Ectodermal cell (in vitro differentiated cells): ENCODE data around the gene PANK1.

Source experiments
- H3K27ac ChIP-seq: 2 replicates; pipeline ENCODE4 v1.7.0; 2013; ENCODE audit warnings: mild to moderate bottlenecking, low read depth, low read length; ENCODE audit not compliant: insufficient read depth, poor library complexity, severe bottlenecking
- H3K27me3 ChIP-seq: 2 replicates; pipeline ENCODE4 v1.7.0; 2013; ENCODE audit warnings: mild to moderate bottlenecking, low read length; ENCODE audit not compliant: insufficient read depth, control insufficient read depth, poor library complexity, severe bottlenecking
- H3K36me3 ChIP-seq: one replicate; pipeline ENCODE4 v1.7.0; 2013; ENCODE audit warnings: low read length; ENCODE audit not compliant: control insufficient read depth, insufficient read depth
- H3K4me1 ChIP-seq: one replicate; pipeline ENCODE4 v1.7.0; 2013; ENCODE audit warnings: low read length; ENCODE audit not compliant: control insufficient read depth, insufficient read depth
- H3K4me3 ChIP-seq: 2 replicates; pipeline ENCODE4 v1.7.0; 2013; ENCODE audit warnings: low read depth, low read length, control low read depth; ENCODE audit not compliant: insufficient read depth
- H3K9me3 ChIP-seq: 2 replicates; pipeline ENCODE4 v1.7.0; 2013; ENCODE audit warnings: mild to moderate bottlenecking, low read length, moderate library complexity; ENCODE audit not compliant: control insufficient read depth
- WGBS, 2 experiments: methylation state at CpG; one replicate each; pipeline ENCODE4 v1.1.7; 2013; ENCODE audit warnings: missing lambda C conversion rate in 2 of 2; 5-methylcytosine and 5-hydroxymethylcytosine counted together

Gene PANK1

GRCh38 chr10:89565180-89565579 is 79.9 kb downstream of the PANK1 start:
- no peak overlapping the region for H3K4me3 ChIP-seq
- WGBS, 2 experiments: 89 to 100% methylated on average over 1 of the region's 1 CpG
- H3K27ac ChIP-seq: no peak overlapping the region
- no peaks in the 10 kb centered on the region for H3K4me1 ChIP-seq
- no peaks in the 10 kb centered on the region for H3K36me3 ChIP-seq
- H3K27me3 ChIP-seq: no peaks in the 10 kb centered on the region
- no peaks in the 10 kb centered on the region for H3K9me3 ChIP-seq

- H3K4me1 ChIP-seq: no peaks in the 10 kb centered on the region
- no peaks in the 10 kb centered on the region for H3K9me3 ChIP-seq
- H3K27me3 ChIP-seq: no peaks in the 10 kb centered on the region
- 0 to 40% methylated on average over 1 to 2 of the region's 2 CpGs for WGBS, 2 experiments
- H3K36me3 ChIP-seq: no peaks in the 10 kb centered on the region
- H3K27ac ChIP-seq: no peak overlapping the region
- no peak overlapping the region for H3K4me3 ChIP-seq
Observed at GRCh38 chr10:89563861-89564478, 81.1 kb downstream of the PANK1 start.

- no peak overlapping the region for H3K4me3 ChIP-seq
- H3K27me3 ChIP-seq: no peaks in the 10 kb centered on the region
- no peaks in the 10 kb centered on the region for H3K9me3 ChIP-seq
- H3K27ac ChIP-seq: no peak overlapping the region
- no peaks in the 10 kb centered on the region for H3K36me3 ChIP-seq
- WGBS, 2 experiments: 93 to 98% methylated on average over 1 to 3 of the region's 3 CpGs
- H3K4me1 ChIP-seq: no peaks in the 10 kb centered on the region
Observed at GRCh38 chr10:89563311-89563710, 81.7 kb downstream of the PANK1 start.

GRCh38 chr10:89556600-89556999 is 88.4 kb downstream of the PANK1 start:
- 92 to 100% methylated on average over 1 of the region's 1 CpG for WGBS, 2 experiments
- Histone ChIP-seq H3K9me3 (no peaks in the 10 kb centered on the region), H3K27me3 (no peaks in the 10 kb centered on the region), H3K36me3 (no peaks in the 10 kb centered on the region), H3K27ac (no peak overlapping the region), H3K4me1 (no peaks in the 10 kb centered on the region), H3K4me3 (no peak overlapping the region)

- Histone ChIP-seq H3K36me3 (no peaks in the 10 kb centered on the region), H3K4me1 (no peaks in the 10 kb centered on the region), H3K9me3 (no peaks in the 10 kb centered on the region), H3K4me3 (no peak overlapping the region), H3K27ac (no peak overlapping the region), H3K27me3 (no peaks in the 10 kb centered on the region)
- 85 to 86% methylated on average over 6 to 7 of the region's 7 CpGs for WGBS, 2 experiments
Observed at GRCh38 chr10:89555688-89556445, 89.2 kb downstream of the PANK1 start.

DNA sequence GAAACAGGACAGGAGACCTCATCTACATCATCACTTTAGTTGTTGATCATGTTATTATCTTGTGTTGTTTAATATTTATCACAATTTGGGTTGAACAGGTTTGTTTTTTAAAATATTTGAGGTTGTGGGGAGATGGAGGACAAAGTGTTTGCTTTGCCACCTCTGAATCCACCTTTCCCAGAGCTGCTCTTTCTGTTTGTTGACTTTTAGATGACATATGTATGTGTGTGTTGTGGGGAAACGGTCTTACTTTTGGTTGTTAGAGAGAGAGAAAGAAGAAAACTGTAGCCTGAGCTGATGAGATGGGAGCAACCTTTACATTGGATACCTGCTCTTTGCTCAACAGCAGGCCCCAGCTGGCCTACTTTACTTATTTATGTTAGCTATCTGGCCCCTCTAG is 90.6 kb downstream of the PANK1 start:
- no peaks in the 10 kb centered on the region for H3K4me1 ChIP-seq
- H3K9me3 ChIP-seq: no peaks in the 10 kb centered on the region
- WGBS, 2 experiments: 94 to 100% methylated on average over 1 of the region's 1 CpG

GRCh38 chr10:89553064-89553734 is 91.8 kb downstream of the PANK1 start:
- WGBS, 2 experiments: 90 to 99% methylated on average over 2 to 5 of the region's 5 CpGs
- H3K4me1 ChIP-seq: no peaks in the 10 kb centered on the region
- H3K36me3 ChIP-seq: no peaks in the 10 kb centered on the region
- H3K4me3 ChIP-seq: no peak overlapping the region
- no peaks in the 10 kb centered on the region for H3K9me3 ChIP-seq
- H3K27me3 ChIP-seq: no peaks in the 10 kb centered on the region
- H3K27ac ChIP-seq: no peak overlapping the region

More for the DNA sequence above, 90.6 kb downstream of the PANK1 start:
- Histone ChIP-seq H3K4me3 (no peak overlapping the region), H3K27ac (no peak overlapping the region), H3K36me3 (no peaks in the 10 kb centered on the region), H3K27me3 (no peaks in the 10 kb centered on the region)

DNA sequence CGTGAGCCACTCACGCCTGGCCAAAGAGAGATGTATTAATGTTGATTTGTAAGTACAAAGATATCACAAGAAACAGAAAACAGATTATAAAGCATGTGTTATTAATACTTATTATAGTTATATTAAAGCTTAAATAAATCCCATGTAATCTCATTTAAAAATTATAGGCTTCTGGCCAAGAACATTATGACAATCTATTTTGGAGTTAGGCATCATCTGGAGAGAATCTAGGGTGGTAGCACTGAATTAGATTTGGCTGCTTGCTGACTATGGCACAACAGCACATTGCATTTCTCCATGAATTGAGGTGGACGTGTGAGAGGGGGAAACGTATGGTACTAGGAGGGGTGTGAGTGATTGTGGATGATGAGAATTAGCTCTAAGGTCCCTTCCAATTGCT is 92.8 kb downstream of the PANK1 start:
- WGBS, 2 experiments: 92 to 100% methylated on average over 2 to 4 of the region's 4 CpGs
- no peaks in the 10 kb centered on the region for H3K9me3 ChIP-seq
- H3K4me1 ChIP-seq: no peaks in the 10 kb centered on the region
- no peak overlapping the region for H3K4me3 ChIP-seq
- H3K36me3 ChIP-seq: no peaks in the 10 kb centered on the region
- no peaks in the 10 kb centered on the region for H3K27me3 ChIP-seq
- no peak overlapping the region for H3K27ac ChIP-seq

GRCh38 chr10:89550509-89550908 is 94.5 kb downstream of the PANK1 start:
- Histone ChIP-seq H3K27me3 (no peaks in the 10 kb centered on the region), H3K36me3 (no peaks in the 10 kb centered on the region), H3K9me3 (no peaks in the 10 kb centered on the region), H3K4me1 (no peaks in the 10 kb centered on the region), H3K27ac (no peak overlapping the region), H3K4me3 (no peak overlapping the region)
- 91 to 94% methylated on average over 4 to 5 of the region's 5 CpGs for WGBS, 2 experiments

GRCh38 chr10:89549510-89549909 is 95.5 kb downstream of the PANK1 start:
- no peak overlapping the region for H3K4me3 ChIP-seq
- 91 to 96% methylated on average over 1 of the region's 1 CpG for WGBS, 2 experiments
- no peaks in the 10 kb centered on the region for H3K36me3 ChIP-seq
- H3K27me3 ChIP-seq: no peaks in the 10 kb centered on the region
- H3K27ac ChIP-seq: no peak overlapping the region
- H3K4me1 ChIP-seq: no peaks in the 10 kb centered on the region
- H3K9me3 ChIP-seq: no peaks in the 10 kb centered on the region
